Stimulated activated CD8-positive, alpha-beta memory T cell treated with anti-CD3 and anti-CD28 coated beads, Interleukin-2, amount 100 ng/mL, for 48 hours (primary cell): Measurements from ENCODE around the gene PPP1R36.
"Not testable (repeated sequence)": the region's sequence is repeated elsewhere in the genome, so short reads cannot be mapped to it uniquely, and the experiment has no call there.

Experiments used
- DNase-seq, 2 donors: peaks; one replicate each; pipeline ENCODE4 v3.0.0-alpha.2; 2020; ENCODE audit warnings: low read depth in 2 of 2

PPP1R36 gene

GRCh38 chr14:64569138-64569631 is 19.4 kb downstream of the PPP1R36 start:
- no peak for DNase-seq

GRCh38 chr14:64569646-64570045 is 19.9 kb downstream of the PPP1R36 start:
- not testable (repeated sequence) for DNase-seq

- DNase-seq = no peak
Observed at GRCh38 chr14:64572386-64573104, 22.8 kb downstream of the PPP1R36 start.

GRCh38 chr14:64573109-64573508 is 23.3 kb downstream of the PPP1R36 start:
- DNase-seq = no peak

GRCh38 chr14:64574371-64575107 is 24.8 kb downstream of the PPP1R36 start:
- DNase-seq = no peak

- no peak for DNase-seq
Observed at GRCh38 chr14:64577211-64577610, 27.4 kb downstream of the PPP1R36 start.

- no peak for DNase-seq
Observed at GRCh38 chr14:64580467-64580866, 30.7 kb downstream of the PPP1R36 start.

DNA sequence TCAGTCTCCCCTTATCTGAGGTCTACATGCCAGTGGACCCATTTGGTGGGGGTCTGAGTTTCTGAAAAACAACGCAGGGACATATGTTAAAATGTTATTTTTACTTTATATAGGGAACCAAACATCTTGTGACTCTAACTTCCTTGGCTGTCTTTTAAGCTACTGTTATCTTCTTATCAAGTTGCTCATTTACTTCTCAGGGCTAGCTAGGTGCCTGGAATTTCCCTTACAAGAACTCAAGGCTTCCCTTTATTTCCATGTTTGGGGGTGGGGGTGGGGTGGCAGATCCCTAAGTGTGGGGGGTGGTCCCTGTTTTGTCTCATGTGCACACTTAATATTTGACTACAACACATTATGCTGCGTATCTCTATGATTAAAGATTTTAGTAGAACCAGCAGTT is 31.6 kb downstream of the PPP1R36 start:
- DNase-seq = no peak

DNA sequence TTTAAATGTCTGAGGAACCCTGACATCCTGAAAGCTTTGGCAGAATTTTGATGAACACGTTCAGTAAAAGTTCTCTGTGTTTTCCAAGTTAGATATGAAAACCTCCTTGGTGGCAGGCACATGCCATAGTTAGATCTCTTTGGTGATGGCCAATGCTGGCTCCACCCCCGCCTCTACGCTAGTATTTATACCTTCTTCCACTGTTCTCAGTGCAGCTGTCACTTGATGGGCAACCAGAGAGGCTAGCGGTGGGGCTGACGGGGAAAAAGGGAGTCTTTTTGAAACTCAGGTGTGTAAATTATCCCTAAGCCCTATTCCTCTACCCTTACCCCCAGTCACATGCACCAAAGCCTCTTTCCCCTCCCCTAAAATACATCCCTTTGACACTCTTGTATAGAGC is 32.1 kb downstream of the PPP1R36 start:
- DNase-seq = no peak

DNA sequence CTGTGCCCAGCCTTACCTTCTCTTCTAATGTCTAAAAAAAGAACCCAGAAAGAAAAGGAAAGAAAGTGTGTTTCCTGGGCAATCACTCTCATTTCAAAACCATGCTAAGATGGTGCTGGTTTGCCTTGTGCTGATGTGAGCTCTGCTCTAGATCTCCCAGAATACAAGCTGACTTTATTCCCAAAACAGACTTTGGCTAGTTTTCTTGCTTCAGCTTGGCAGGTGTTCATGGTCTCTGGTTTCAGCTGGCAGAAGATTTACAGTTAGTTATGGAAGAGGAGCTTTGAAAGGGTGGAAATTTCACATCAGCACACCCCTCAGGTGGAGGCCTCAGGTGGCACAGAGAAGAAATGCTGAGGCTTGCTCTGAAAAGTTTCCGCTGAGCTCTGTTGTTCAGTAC is 34.4 kb downstream of the PPP1R36 start:
- DNase-seq = no peak

- DNase-seq = no peak
Observed at GRCh38 chr14:64591809-64592208, 42.0 kb downstream of the PPP1R36 start.

DNA sequence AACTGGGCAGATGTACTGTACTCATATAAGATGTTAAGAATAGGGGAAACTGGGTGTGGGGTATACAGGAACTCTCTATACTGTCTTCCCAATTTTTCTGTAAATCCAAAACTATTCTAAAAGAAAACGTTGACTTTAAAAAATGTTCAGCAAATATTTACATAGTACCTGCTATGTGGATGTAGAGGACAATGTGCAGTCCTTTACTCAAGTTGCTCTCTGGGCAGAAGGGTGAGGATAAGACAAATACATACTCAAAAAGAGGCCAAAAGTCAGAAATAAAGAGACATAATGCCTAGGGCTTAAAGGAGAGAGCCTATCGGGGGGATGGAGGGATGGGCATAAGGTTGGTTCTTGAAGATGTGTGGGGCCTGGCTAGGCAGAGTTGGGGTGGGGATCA is 44.7 kb downstream of the PPP1R36 start:
- no peak for DNase-seq

DNA sequence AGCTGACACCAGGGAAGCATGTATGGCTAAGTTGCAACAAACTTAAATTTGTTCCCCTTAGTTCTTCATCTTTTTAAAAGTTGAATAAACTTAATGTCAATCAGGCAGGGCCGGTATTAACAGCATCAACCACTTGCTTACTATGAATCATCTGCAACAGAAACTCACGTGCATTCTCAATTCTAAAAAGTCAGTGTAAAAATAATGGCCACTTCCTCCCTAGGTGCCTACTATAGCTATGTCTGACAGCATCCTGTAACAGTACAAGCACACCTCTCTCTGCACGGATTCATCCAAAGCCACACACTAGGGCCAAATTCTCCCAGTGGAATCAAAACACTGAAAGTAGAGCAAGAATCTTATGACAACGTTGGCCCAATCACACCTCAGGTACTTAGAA is 48.6 kb downstream of the PPP1R36 start:
- DNase-seq = no peak

DNA sequence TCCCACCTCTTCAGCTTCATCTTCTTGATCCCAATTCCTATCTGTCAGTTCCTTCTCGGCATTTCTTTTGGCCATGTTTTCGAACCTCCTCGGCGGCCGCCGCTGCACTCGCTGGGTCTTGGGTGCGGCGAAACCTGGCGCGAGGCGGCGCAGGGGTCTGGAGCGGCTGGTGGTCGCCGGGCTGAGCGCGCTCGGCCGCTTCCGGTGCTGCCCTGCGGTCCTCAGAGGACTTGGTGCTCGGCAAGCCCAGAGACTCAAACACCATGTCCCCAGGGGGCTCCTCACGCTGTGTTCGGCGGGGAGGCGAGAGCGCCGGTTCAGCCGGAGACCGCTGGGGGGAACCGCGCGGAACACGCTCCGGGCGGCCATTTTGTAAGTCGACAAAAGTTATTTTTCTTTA is 51.8 kb downstream of the PPP1R36 start:
- no peak for DNase-seq

- no peak for DNase-seq
Observed at GRCh38 chr14:64602826-64603225, 53.1 kb downstream of the PPP1R36 start.

GRCh38 chr14:64604001-64604400 is 54.2 kb downstream of the PPP1R36 start:
- no peak for DNase-seq

DNA sequence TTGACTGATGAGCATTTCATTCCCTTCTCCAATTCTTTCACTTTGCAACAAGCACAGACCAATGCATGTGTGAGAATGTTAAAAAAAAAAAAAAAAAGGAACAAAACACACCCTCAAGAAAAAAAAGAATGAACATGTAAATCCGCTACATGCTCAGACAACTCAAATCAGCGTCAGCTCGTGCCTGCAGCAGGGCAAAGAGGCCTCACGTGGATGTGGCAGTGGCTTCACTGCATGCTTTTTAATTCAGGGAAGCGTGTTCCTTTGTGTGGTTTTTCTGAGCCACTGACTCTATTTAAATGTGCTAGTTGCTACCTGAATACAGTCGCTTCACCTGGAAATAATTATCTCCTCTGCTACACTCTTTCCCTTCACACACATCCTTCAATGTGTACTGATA is 55.1 kb downstream of the PPP1R36 start:
- no peak for DNase-seq

- DNase-seq = no peak
Observed at GRCh38 chr14:64605926-64606685, 56.3 kb downstream of the PPP1R36 start.

GRCh38 chr14:64610049-64610746 is 60.4 kb downstream of the PPP1R36 start:
- no peak for DNase-seq

- DNase-seq = no peak
Observed at GRCh38 chr14:64611358-64612020, 61.7 kb downstream of the PPP1R36 start.

- no peak for DNase-seq
Observed at GRCh38 chr14:64612021-64612380, 62.2 kb downstream of the PPP1R36 start.
